Caki2 (cell line): ENCODE results near the gene DNMBP. TPM values are rescaled to one million over a fixed set of nuclear protein-coding genes. Genes with fewer than 3 reads are reported as not detected.
A peak's percentile ranks its signal among the peaks of the same experiment; 100 is the strongest.
"Not testable (repeated sequence)": the region's sequence is repeated elsewhere in the genome, so short reads cannot be mapped to it uniquely, and the experiment has no call there.

Experiments
- DNase-seq: peaks from one replicate; pipeline ENCODE4 v3.0.0-alpha.2; 2015; ENCODE audit warnings: low read depth
- in situ Hi-C: cut with HindIII; loops from 2 replicates; pipeline ENCODE4 v1.10.0; 2016; ENCODE audit warnings: low sequenced_read_pairs, low pct_unique_long_range_greater_than_20kb, mixed read lengths
- total RNA-seq: library from RNA; depleted of rRNA; stranded (reverse); fragments of >200 nt; shearing (Covaris generic); gene quantifications from 2 replicates; pipeline ENCODE4 v1.2.3, GENCODE V29; 2014; ENCODE audit warnings: low replicate concordance

Gene DNMBP
- total RNA-seq, 1 experiment from 2014 or later = 6.2 TPM

GRCh38 chr10:99883523-99883922 lies 126.2 kb downstream of the DNMBP start:
- in situ Hi-C loops = no loop called here
- DNase-seq = no peak

GRCh38 chr10:99881371-99881770 lies 128.4 kb downstream of the DNMBP start:
- in situ Hi-C loops = no loop called here

GRCh38 chr10:99880080-99880835 lies 129.5 kb downstream of the DNMBP start:
- in situ Hi-C loops = no loop called here
- DNase-seq = no peak

More at GRCh38 chr10:99881371-99881770, 128.4 kb downstream of the DNMBP start:
- DNase-seq = no peak

GRCh38 chr10:99875473-99875872 lies 134.3 kb downstream of the DNMBP start:
- in situ Hi-C loops = no loop called here
- DNase-seq = no peak

- no peak for DNase-seq
- in situ Hi-C loops = no loop called here
Observed at GRCh38 chr10:99874341-99875085, 135.2 kb downstream of the DNMBP start.

- in situ Hi-C loops = no loop called here
- DNase-seq = no peak
Observed at GRCh38 chr10:99873846-99874245, 135.9 kb downstream of the DNMBP start.

- in situ Hi-C loops = no loop called here
- DNase-seq = peak; percentile 19
Observed at GRCh38 chr10:99872367-99873162, 137.2 kb downstream of the DNMBP start.

- in situ Hi-C loops = no loop called here
- DNase-seq = no peak
Observed at GRCh38 chr10:99870123-99870730, 139.5 kb downstream of the DNMBP start.

- in situ Hi-C loops = no loop called here
Observed at GRCh38 chr10:99869581-99870122, 140.1 kb downstream of the DNMBP start.

GRCh38 chr10:99867250-99867649 lies 142.5 kb downstream of the DNMBP start:
- in situ Hi-C loops, DNase-seq: not testable (repeated sequence)

More at GRCh38 chr10:99869581-99870122, 140.1 kb downstream of the DNMBP start:
- DNase-seq = no peak

GRCh38 chr10:99863535-99864240 lies 146.1 kb downstream of the DNMBP start:
- in situ Hi-C loops, DNase-seq: not testable (repeated sequence)

GRCh38 chr10:99860466-99860865 lies 149.3 kb downstream of the DNMBP start:
- no peak for DNase-seq
- in situ Hi-C loops = no loop called here

- in situ Hi-C loops = no loop called here
- DNase-seq = peak; percentile 24
Observed at GRCh38 chr10:99859585-99859984, 150.2 kb downstream of the DNMBP start.

GRCh38 chr10:99858849-99859248 lies 150.9 kb downstream of the DNMBP start:
- in situ Hi-C loops = no loop called here

GRCh38 chr10:99855479-99856071 lies 154.2 kb downstream of the DNMBP start:
- in situ Hi-C loops = no loop called here
- DNase-seq = no peak

More at GRCh38 chr10:99858849-99859248, 150.9 kb downstream of the DNMBP start:
- no peak for DNase-seq

GRCh38 chr10:99854860-99855259 lies 154.9 kb downstream of the DNMBP start:
- in situ Hi-C loops = no loop called here
- peak; percentile 45 for DNase-seq

GRCh38 chr10:99853655-99854054 lies 156.1 kb downstream of the DNMBP start:
- in situ Hi-C loops = no loop called here

More at GRCh38 chr10:99853655-99854054, 156.1 kb downstream of the DNMBP start:
- no peak for DNase-seq
